HG02642 (cell line): ENCODE data around the gene TBC1D22A.

Experiments used
- ATAC-seq: cut with Tn5 transposase; IDR thresholded peaks from one replicate; pipeline ENCODE4 v1.9.1; 2021; ENCODE audit warnings: mild to moderate bottlenecking; ENCODE audit not compliant: unreplicated experiment, poor library complexity

Gene TBC1D22A

GRCh38 chr22:47075568-47075967 is 313.1 kb downstream of the TBC1D22A start:
- ATAC-seq, result no peak

- ATAC-seq, result no peak
These were observed 314.3 kb downstream of the TBC1D22A start for GRCh38 chr22:47076758-47077157.

GRCh38 chr22:47080100-47080499 is 317.6 kb downstream of the TBC1D22A start:
- no peak for ATAC-seq

- ATAC-seq, result no peak
These were observed 320.1 kb downstream of the TBC1D22A start for GRCh38 chr22:47082505-47082904.

- ATAC-seq, result no peak
These were observed 321.0 kb downstream of the TBC1D22A start for GRCh38 chr22:47083379-47083986.

GRCh38 chr22:47084226-47084625 is 321.8 kb downstream of the TBC1D22A start:
- no peak for ATAC-seq

GRCh38 chr22:47086596-47087248 is 324.3 kb downstream of the TBC1D22A start:
- no peak for ATAC-seq

GRCh38 chr22:47088480-47089158 is 326.2 kb downstream of the TBC1D22A start:
- ATAC-seq, result no peak

GRCh38 chr22:47089374-47089773 is 326.9 kb downstream of the TBC1D22A start:
- ATAC-seq, result no peak

- no peak for ATAC-seq
These were observed 327.5 kb downstream of the TBC1D22A start for GRCh38 chr22:47089796-47090460.

GRCh38 chr22:47090591-47091245 is 328.3 kb downstream of the TBC1D22A start:
- no peak for ATAC-seq

- no peak for ATAC-seq
These were observed 328.8 kb downstream of the TBC1D22A start for GRCh38 chr22:47091246-47091651.

- ATAC-seq, result no peak
These were observed 329.7 kb downstream of the TBC1D22A start for GRCh38 chr22:47091921-47092700.

GRCh38 chr22:47092896-47093311 is 330.5 kb downstream of the TBC1D22A start:
- no peak for ATAC-seq

GRCh38 chr22:47093720-47094119 is 331.3 kb downstream of the TBC1D22A start:
- no peak for ATAC-seq

GRCh38 chr22:47094861-47095330 is 332.4 kb downstream of the TBC1D22A start:
- no peak for ATAC-seq

- ATAC-seq, result no peak
These were observed 333.1 kb downstream of the TBC1D22A start for GRCh38 chr22:47095395-47096122.

- no peak for ATAC-seq
These were observed 335.7 kb downstream of the TBC1D22A start for GRCh38 chr22:47098121-47098520.

GRCh38 chr22:47098554-47098953 is 336.1 kb downstream of the TBC1D22A start:
- no peak for ATAC-seq
